ENCODE measurements around the gene ECE1. TPM values are rescaled to one million over a fixed set of nuclear protein-coding genes. Genes with fewer than 3 reads are reported as not detected.

ECE1 gene
- total RNA-seq, 1 donor from 2014 or later: 209 TPM

- ChIA-PET POLR2A (interaction anchor here (0.5 to 7.1 kb wide), 12 partner anchors 10 to 72 kb away, joined by 3 to 313 read pairs (median 6); partner anchors contain the start of gene ECE1), CTCF (interaction anchor here (0.6 to 4.2 kb wide), 9 partner anchors 9 to 55 kb away, joined by 3 to 22 read pairs (median 5); partner anchors contain the start of gene ECE1)
- intact Hi-C loops (cut with micrococcal nuclease): loop anchor here (1.0 kb wide), 3 partner anchors 8 to 32 kb away; no protein-coding TSS in a partner anchor
Measured at GRCh38 chr1:21325731-21326387, 35.6 kb upstream of the ECE1 start.

GRCh38 chr1:21325231-21325718, 35.0 kb upstream of the ECE1 start:
- Mint-ChIP-seq H3K4me1 (peaks cover 87% of the 10 kb centered on the region), H3K27ac (peak overlapping the region; percentile 90), H3K27me3 (no peaks in the 10 kb centered on the region), H3K4me3 (peak overlapping the region; percentile 72), H3K36me3 (ENCODE audit: low read depth) (peaks cover 36% of the 10 kb centered on the region), H3K9me3 (no peaks in the 10 kb centered on the region)
- ChIA-PET POLR2A (interaction anchor here (0.5 to 7.1 kb wide), 15 partner anchors 10 to 71 kb away, joined by 3 to 313 read pairs (median 5); partner anchors contain the start of gene ECE1), CTCF (interaction anchor here (1.3 to 4.2 kb wide), 10 partner anchors 10 to 70 kb away, joined by 3 to 22 read pairs (median 8); partner anchors contain the start of gene ECE1)
- intact Hi-C loops (cut with micrococcal nuclease): loop anchor here (1.0 kb wide), 3 partner anchors 9 to 31 kb away; no protein-coding TSS in a partner anchor
- DNase-seq (peak; percentile 41), ATAC-seq (ENCODE audit: low read depth) (peak; percentile 66)
- TF ChIP-seq CTCF (IDR thresholded peaks at IDR 0.05): no peak

More at GRCh38 chr1:21325731-21326387, 35.6 kb upstream of the ECE1 start:
- TF ChIP-seq CTCF (IDR thresholded peaks at IDR 0.05): no peak
- Mint-ChIP-seq H3K27me3 (no peaks in the 10 kb centered on the region), H3K27ac (peak overlapping the region; percentile 90), H3K4me1 (peaks cover 87% of the 10 kb centered on the region), H3K4me3 (peak overlapping the region; percentile 72), H3K9me3 (no peaks in the 10 kb centered on the region), H3K36me3 (ENCODE audit: low read depth) (peaks cover 36% of the 10 kb centered on the region)
- ATAC-seq (ENCODE audit: low read depth) (no peak), DNase-seq (no peak)

- CTCF ChIA-PET: interaction anchor here (0.5 to 4.2 kb wide), 12 partner anchors 9 to 247 kb away, joined by 3 to 22 read pairs (median 4); partner anchors contain the start of gene ECE1
- H3K4me1 Mint-ChIP-seq: peaks cover 87% of the 10 kb centered on the region
- POLR2A ChIA-PET: interaction anchor here (0.6 to 7.1 kb wide), 18 partner anchors 9 to 54 kb away, joined by 3 to 313 read pairs (median 4); partner anchors contain the start of gene ECE1
- no peak for TF ChIP-seq CTCF (IDR thresholded peaks at IDR 0.05)
- intact Hi-C loops (cut with micrococcal nuclease): loop anchor here (1.0 kb wide), 3 partner anchors 10 to 30 kb away; no protein-coding TSS in a partner anchor
- DNase-seq: peak; percentile 51
- H3K4me3 Mint-ChIP-seq: peak overlapping the region; percentile 72
- H3K27me3 Mint-ChIP-seq: no peaks in the 10 kb centered on the region
- H3K9me3 Mint-ChIP-seq: no peaks in the 10 kb centered on the region
- peak overlapping the region; percentile 90 for H3K27ac Mint-ChIP-seq
- H3K36me3 Mint-ChIP-seq (ENCODE audit: low read depth): peaks cover 40% of the 10 kb centered on the region
- peak; percentile 71 for ATAC-seq (ENCODE audit: low read depth)
Measured at GRCh38 chr1:21324368-21325141, 34.3 kb upstream of the ECE1 start.

GRCh38 chr1:21323091-21323490, 32.8 kb upstream of the ECE1 start:
- ATAC-seq (ENCODE audit: low read depth) (no peak), DNase-seq (no peak)
- H3K27me3 Mint-ChIP-seq: no peaks in the 10 kb centered on the region
- no peak for TF ChIP-seq CTCF (IDR thresholded peaks at IDR 0.05)
- ChIA-PET POLR2A (interaction anchor here (0.9 to 7.1 kb wide), 4 partner anchors 12 to 31 kb away, joined by 4 to 313 read pairs (median 43); partner anchors contain the start of gene ECE1), CTCF (interaction anchor here (0.6 to 4.2 kb wide), 5 partner anchors 12 to 91 kb away, joined by 3 to 22 read pairs (median 11); no protein-coding TSS in a partner anchor)
- H3K4me1 Mint-ChIP-seq: peaks cover 77% of the 10 kb centered on the region
- H3K4me3 Mint-ChIP-seq: no peak overlapping the region
- H3K36me3 Mint-ChIP-seq (ENCODE audit: low read depth): peaks cover 35% of the 10 kb centered on the region
- intact Hi-C loops (cut with micrococcal nuclease): no loop called here
- H3K27ac Mint-ChIP-seq: peak overlapping the region; percentile 90
- H3K9me3 Mint-ChIP-seq: no peaks in the 10 kb centered on the region
